SK-N-SH (cell line): ENCODE results near the gene ANKRD49. TPM values are rescaled to one million over a fixed set of nuclear protein-coding genes. Genes with fewer than 3 reads are reported as not detected.

ENCODE experiments used
- CTCF ChIA-PET: fragments of 300-600, 350-600 bp; formaldehyde crosslinking; extraction: SDS; loops from one replicate; lab custom pipeline; 2021; lab: Yijun Ruan, JAX
- POLR2A ChIA-PET: fragments of 350-600 bp; sonication (Branson Sonifier 250); formaldehyde crosslinking; extraction: SDS; loops from one replicate; lab custom pipeline; 2020; ENCODE audit warnings: antibody characterized with exemption, inconsistent platforms; lab: Yijun Ruan, JAX
- DNase-seq: peaks from one replicate; pipeline ENCODE4 v3.0.0; 2012
- H2AFZ ChIP-seq: fragments of 200-600 bp; sonication (generic); 2 replicates; pipeline ENCODE4 v1.8.1; 2016; ENCODE audit warnings: antibody characterized with exemption, mild to moderate bottlenecking, low read depth
- H3F3A ChIP-seq: fragments of 200-600 bp; sonication (generic); replicated peaks from 2 replicates; pipeline ENCODE3; 2016; ENCODE audit warnings: antibody characterized with exemption, mild to moderate bottlenecking; ENCODE audit not compliant: insufficient read depth
- H3K27ac ChIP-seq, 2 experiments: fragments of 200-500 bp in 1 of 2; fragments of 200-600 bp in 1 of 2; sonication (Bioruptor generic) in 1 of 2; sonication (generic), shearing (Covaris generic) in 1 of 2; 2 replicates each; pipeline versions ENCODE4 v1.5.1 to v1.6.1; 2014 to 2016; ENCODE audit warnings: low read depth in 2 of 2, inconsistent platforms in 1 of 2, low read length in 1 of 2, mild to moderate bottlenecking in 1 of 2, mixed read lengths in 1 of 2
- H3K27me3 ChIP-seq: fragments of 200-600 bp; sonication (generic), shearing (Covaris generic); 2 replicates; pipeline ENCODE4 v1.6.1; 2016; ENCODE audit warnings: mixed run types; ENCODE audit not compliant: insufficient read depth
- H3K36me3 ChIP-seq, 2 experiments: fragments of 200-500 bp in 1 of 2; fragments of 200-600 bp in 1 of 2; sonication (Bioruptor generic) in 1 of 2; sonication (generic) in 1 of 2; replicated peaks in 1 of 2; 2 replicates each; pipeline versions ENCODE3 to v1.5.1; 2014 to 2016; ENCODE audit warnings: low read length in 1 of 2, mild to moderate bottlenecking in 1 of 2; ENCODE audit not compliant: insufficient read depth in 2 of 2, control insufficient read depth in 1 of 2
- H3K4me1 ChIP-seq, 2 experiments: fragments of 200-500 bp in 1 of 2; fragments of 200-600 bp in 1 of 2; sonication (Bioruptor generic) in 1 of 2; sonication (generic), shearing (Covaris generic) in 1 of 2; 2 replicates each; pipeline versions ENCODE4 v1.5.1 to v1.6.1; 2014 to 2016; ENCODE audit warnings: low read depth in 1 of 2, low read length in 1 of 2, mixed run types in 1 of 2; ENCODE audit not compliant: insufficient read depth in 2 of 2, control insufficient read depth in 1 of 2
- H3K4me2 ChIP-seq: fragments of 200-600 bp; sonication (generic), shearing (Covaris generic); 2 replicates; pipeline ENCODE4 v1.6.1; 2017; ENCODE audit warnings: mixed run types
- H3K4me3 ChIP-seq, 2 experiments: fragments of 200-500 bp in 1 of 2; fragments of 200-600 bp in 1 of 2; sonication (Bioruptor generic) in 1 of 2; sonication (generic), shearing (Covaris generic) in 1 of 2; 2 replicates each; pipeline versions ENCODE4 v1.5.1 to v1.8.1; 2014 to 2016; ENCODE audit warnings: low read depth in 2 of 2, inconsistent platforms in 1 of 2, low read length in 1 of 2, mild to moderate bottlenecking in 1 of 2, mixed read lengths in 1 of 2, moderate library complexity in 1 of 2
- H3K79me2 ChIP-seq: fragments of 200-600 bp; sonication (generic); 2 replicates; pipeline ENCODE4 v1.8.1; 2017; ENCODE audit warnings: mild to moderate bottlenecking; ENCODE audit not compliant: insufficient read depth
- H3K9ac ChIP-seq: fragments of 200-600 bp; sonication (generic); 2 replicates; pipeline ENCODE4 v1.6.1; 2017; ENCODE audit warnings: mixed run types
- H3K9me2 ChIP-seq: fragments of 200-600 bp; sonication (generic); 2 replicates; pipeline ENCODE4 v1.6.1; 2017; ENCODE audit warnings: mixed run types
- H3K9me3 ChIP-seq: fragments of 200-600 bp; sonication (generic); 2 replicates; pipeline ENCODE4 v1.6.1; 2017; ENCODE audit warnings: mixed run types, mild to moderate bottlenecking, moderate library complexity
- H4K20me1 ChIP-seq: fragments of 200-600 bp; sonication (generic); 2 replicates; pipeline ENCODE4 v1.6.1; 2017; ENCODE audit warnings: mild to moderate bottlenecking, mixed run types; ENCODE audit not compliant: insufficient read depth
- FOSL2 ChIP-seq: IDR thresholded peaks from 2 replicates; pipeline ENCODE4 v1.4.0; 2012; ENCODE audit warnings: low read depth, mild to moderate bottlenecking, moderate library complexity, borderline replicate concordance
- FOXJ3 ChIP-seq: sonication (generic); formaldehyde crosslinking; IDR thresholded peaks from 2 replicates; pipeline ENCODE4 v1.5.1; 2020; ENCODE audit warnings: mild to moderate bottlenecking, missing genetic modification reagents
- FOXM1 ChIP-seq: IDR thresholded peaks from 2 replicates; pipeline ENCODE4 v1.4.0; 2012; ENCODE audit warnings: low read depth, mild to moderate bottlenecking
- JUND ChIP-seq: IDR thresholded peaks from 2 replicates; pipeline ENCODE4 v1.4.0; 2012
- MEF2A ChIP-seq: IDR thresholded peaks from 2 replicates; pipeline ENCODE4 v1.4.0; 2012; ENCODE audit warnings: low read depth, borderline replicate concordance
- MXI1 ChIP-seq: IDR thresholded peaks from 2 replicates; pipeline ENCODE4 v1.6.1; 2012; ENCODE audit warnings: mild to moderate bottlenecking, low read depth, low read length, improper control_type of control experiment
- PBX3 ChIP-seq: IDR thresholded peaks from 2 replicates; pipeline ENCODE4; 2012
- SMC3 ChIP-seq: IDR thresholded peaks from 2 replicates; pipeline ENCODE4 v1.6.1; 2012; ENCODE audit warnings: low read depth, low read length, improper control_type of control experiment
- TAF1 ChIP-seq: IDR thresholded peaks from 2 replicates; pipeline ENCODE4 v1.6.1; 2012; ENCODE audit warnings: low read depth, mild to moderate bottlenecking, low read length, moderate library complexity, borderline replicate concordance
- TEAD4 ChIP-seq: IDR thresholded peaks from 2 replicates; pipeline ENCODE4 v1.4.0; 2012; ENCODE audit warnings: mild to moderate bottlenecking, borderline replicate concordance; ENCODE audit not compliant: insufficient read depth
- USF1 ChIP-seq: IDR thresholded peaks from 2 replicates; pipeline ENCODE4 v1.4.0; 2012; ENCODE audit warnings: low read depth, borderline replicate concordance
- WGBS: methylation state at CpG from one replicate; pipeline ENCODE4 v1.1.6; 2017; ENCODE audit warnings: low lambda C conversion rate; 5-methylcytosine and 5-hydroxymethylcytosine counted together
- polyA plus RNA-seq, 3 experiments: library from polyadenylated mRNA; depleted of rRNA; stranded (reverse); fragments of >200 nt; gene quantifications; 2 replicates each; pipeline ENCODE4 v1.2.3, GENCODE V29; 2012
- TF ChIP-seq, protein P1 (sequence below): fragments of 150-350 bp; IDR thresholded peaks from 2 replicates; pipeline ENCODE4 v1.6.1; 2017; ENCODE audit warnings: antibody characterized with exemption, low read length, low read depth, borderline replicate concordance

The ANKRD49 gene
- polyA plus RNA-seq, 1 of the 3 experiments (the other 2 are of a cell fraction) = 4.9 TPM

GRCh38 chr11:94469416-94469815 lies 24.4 kb upstream of the ANKRD49 start:
- Histone ChIP-seq H3K9me3 (no peaks in the 10 kb centered on the region), H3K4me3 (no peak overlapping the region), H3K27ac (no peak overlapping the region), H3K79me2 (no peaks in the 10 kb centered on the region), H4K20me1 (no peaks in the 10 kb centered on the region), H3K4me1 (no peaks in the 10 kb centered on the region), H2AFZ (no peak overlapping the region), H3K9me2 (no peaks in the 10 kb centered on the region), H3K9ac (no peak overlapping the region), H3F3A (no peaks in the 10 kb centered on the region), H3K4me2 (no peak overlapping the region), H3K36me3 (peaks cover 24 to 41% of the 10 kb centered on the region in 2 experiments), H3K27me3 (no peaks in the 10 kb centered on the region)
- TF ChIP-seq JUND (no peak), TEAD4 (no peak), USF1 (no peak), MXI1 (no peak), SMC3 (no peak)
- WGBS = 100% methylated on average over 2 of the region's 2 CpGs
- ChIA-PET POLR2A (no interaction called here), CTCF (no interaction called here)
- DNase-seq = no peak

GRCh38 chr11:94472916-94473799 lies 20.6 kb upstream of the ANKRD49 start:
- Histone ChIP-seq H3K36me3 (peaks cover 22 to 45% of the 10 kb centered on the region in 2 experiments), H3K4me3 (no peak overlapping the region), H3K79me2 (no peaks in the 10 kb centered on the region), H2AFZ (no peak overlapping the region), H3F3A (no peaks in the 10 kb centered on the region), H3K4me1 (no peaks in the 10 kb centered on the region), H3K27me3 (no peaks in the 10 kb centered on the region), H3K9me3 (no peaks in the 10 kb centered on the region), H3K4me2 (no peak overlapping the region), H3K27ac (no peak overlapping the region), H3K9me2 (no peaks in the 10 kb centered on the region), H4K20me1 (no peaks in the 10 kb centered on the region), H3K9ac (no peak overlapping the region)
- no peak for DNase-seq
- 97% methylated on average over 3 of the region's 3 CpGs for WGBS
- POLR2A ChIA-PET = no interaction called here
- TF ChIP-seq, protein P1, sequence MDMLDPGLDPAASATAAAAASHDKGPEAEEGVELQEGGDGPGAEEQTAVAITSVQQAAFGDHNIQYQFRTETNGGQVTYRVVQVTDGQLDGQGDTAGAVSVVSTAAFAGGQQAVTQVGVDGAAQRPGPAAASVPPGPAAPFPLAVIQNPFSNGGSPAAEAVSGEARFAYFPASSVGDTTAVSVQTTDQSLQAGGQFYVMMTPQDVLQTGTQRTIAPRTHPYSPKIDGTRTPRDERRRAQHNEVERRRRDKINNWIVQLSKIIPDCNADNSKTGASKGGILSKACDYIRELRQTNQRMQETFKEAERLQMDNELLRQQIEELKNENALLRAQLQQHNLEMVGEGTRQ = no peak
- TF ChIP-seq TAF1 (no peak), FOSL2 (no peak), FOXM1 (no peak), PBX3 (no peak), FOXJ3 (CRISPR knock-in tag) (no peak), MEF2A (no peak)
- CTCF ChIA-PET = no interaction called here
